Neural progenitor cell (in vitro differentiated cells): Measurements from ENCODE around the gene ZFP57. TPM values are rescaled to one million over a fixed set of nuclear protein-coding genes. Genes with fewer than 3 reads are reported as not detected.

Experiments used
- DNase-seq: peaks from one replicate; pipeline ENCODE4 v3.0.0-alpha.2; 2016; ENCODE audit warnings: low spot score
- H2AFZ ChIP-seq: fragments of 200-600 bp; sonication (generic); replicated peaks from 2 replicates; pipeline ENCODE4 v1.6.1; 2016; ENCODE audit warnings: antibody characterized with exemption
- H3F3A ChIP-seq: fragments of 200-600 bp; sonication (generic); 2 replicates; pipeline ENCODE4 v1.6.1; 2016; ENCODE audit warnings: antibody characterized with exemption, low read depth
- H3K27ac ChIP-seq: fragments of 200-600 bp; sonication (generic); 2 replicates; pipeline ENCODE4 v1.5.1; 2016; ENCODE audit warnings: mild to moderate bottlenecking
- H3K27me3 ChIP-seq: fragments of 200-600 bp; sonication (generic); 2 replicates; pipeline ENCODE4 v1.6.1; 2016; ENCODE audit warnings: mild to moderate bottlenecking, moderate library complexity
- H3K36me3 ChIP-seq: fragments of 200-600 bp; sonication (generic); 2 replicates; pipeline ENCODE4 v1.5.1; 2016
- H3K4me1 ChIP-seq: fragments of 200-600 bp; sonication (generic); 2 replicates; pipeline ENCODE4 v1.6.1; 2016; ENCODE audit warnings: mixed run types
- H3K4me2 ChIP-seq: fragments of 200-600 bp; sonication (generic); 2 replicates; pipeline ENCODE4 v1.6.1; 2016
- H3K4me3 ChIP-seq: fragments of 200-600 bp; sonication (generic); 2 replicates; pipeline ENCODE4 v1.5.1; 2016
- H3K79me2 ChIP-seq: fragments of 200-600 bp; sonication (generic); 2 replicates; pipeline ENCODE4 v1.6.1; 2016; ENCODE audit warnings: low read depth
- H3K9ac ChIP-seq: fragments of 200-600 bp; sonication (generic); 2 replicates; pipeline ENCODE4 v1.6.1; 2016
- H3K9me3 ChIP-seq: fragments of 200-600 bp; sonication (generic); 2 replicates; pipeline ENCODE4 v1.5.1; 2016; ENCODE audit warnings: low read depth
- H4K20me1 ChIP-seq: fragments of 200-600 bp; sonication (generic); 2 replicates; pipeline ENCODE4 v1.6.1; 2016; ENCODE audit warnings: low read depth
- H3K27ac Mint-ChIP-seq: 3 replicates; pipeline ENCODE4 v1.8.0; 2021; ENCODE audit warnings: mixed read lengths
- H3K27me3 Mint-ChIP-seq: 2 replicates; pipeline ENCODE4 v1.8.0; 2022; ENCODE audit warnings: low read depth, mild to moderate bottlenecking, inconsistent platforms, moderate library complexity, mixed read lengths; ENCODE audit not compliant: insufficient read depth
- H3K36me3 Mint-ChIP-seq: 3 replicates; pipeline ENCODE4 v1.8.0; 2021; ENCODE audit warnings: mixed read lengths
- H3K4me1 Mint-ChIP-seq: 3 replicates; pipeline ENCODE4 v1.8.0; 2021; ENCODE audit warnings: mixed read lengths
- H3K4me3 Mint-ChIP-seq: 3 replicates; pipeline ENCODE4 v1.8.0; 2021; ENCODE audit warnings: mild to moderate bottlenecking, moderate library complexity, mixed read lengths
- H3K9me3 Mint-ChIP-seq: 3 replicates; pipeline ENCODE4 v1.8.0; 2020; ENCODE audit warnings: mixed read lengths
- CTCF ChIP-seq: fragments of 200-600 bp; sonication (generic); IDR thresholded peaks from 2 replicates; pipeline ENCODE4 v1.5.1; 2017; ENCODE audit warnings: antibody characterized with exemption, mild to moderate bottlenecking
- EZH2 ChIP-seq: fragments of 200-600 bp; sonication (generic); IDR thresholded peaks from 2 replicates; pipeline ENCODE4 v1.6.1; 2017; ENCODE audit warnings: antibody characterized with exemption, mild to moderate bottlenecking, moderate library complexity
- EZH2phosphoT487 ChIP-seq: fragments of 200-600 bp; sonication (generic); IDR thresholded peaks from 2 replicates; pipeline ENCODE4 v1.6.1; 2017; ENCODE audit warnings: antibody characterized with exemption
- total RNA-seq: library from RNA; depleted of rRNA; stranded (reverse); fragments of >200 nt; gene quantifications from 2 replicates; pipeline ENCODE4 v1.2.3, GENCODE V29; 2015; ENCODE audit warnings: low replicate concordance

Gene ZFP57
- total RNA-seq, 1 donor from 2014 or later = not detected

GRCh38 chr6:29641430-29642148 lies 39.4 kb downstream of the ZFP57 start:
- H2AFZ ChIP-seq = no peak overlapping the region

DNA sequence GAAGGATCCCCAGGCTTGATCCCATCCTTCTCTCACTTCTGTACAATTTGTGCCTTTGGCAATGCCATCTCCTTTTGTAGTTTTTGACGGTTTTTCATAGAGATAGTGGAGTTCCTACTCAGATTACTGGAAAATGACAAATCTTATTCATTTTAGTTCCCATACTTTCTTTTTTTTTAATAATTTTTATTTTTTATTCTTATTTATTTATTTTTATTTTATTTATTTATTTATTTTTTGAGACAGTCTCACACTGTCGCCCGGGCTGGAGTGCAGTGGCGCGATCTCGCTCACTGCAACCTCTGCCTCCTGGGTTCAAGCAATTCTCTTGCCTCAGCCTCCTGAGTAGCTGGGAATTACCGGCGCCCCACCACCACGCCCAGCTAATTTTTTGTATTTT lies 43.7 kb downstream of the ZFP57 start:
- H3K9me3 Mint-ChIP-seq = no peaks in the 10 kb centered on the region

More at GRCh38 chr6:29641430-29642148, 39.4 kb downstream of the ZFP57 start:
- H3K9ac ChIP-seq = no peak overlapping the region
- H3K36me3 Mint-ChIP-seq = no peaks in the 10 kb centered on the region
- H3F3A ChIP-seq = peaks cover 5% of the 10 kb centered on the region
- H3K27me3 ChIP-seq = no peaks in the 10 kb centered on the region
- no peak overlapping the region for H3K27ac Mint-ChIP-seq
- no peak overlapping the region for H3K4me3 Mint-ChIP-seq
- no peak for DNase-seq
- no peaks in the 10 kb centered on the region for H3K36me3 ChIP-seq
- H3K79me2 ChIP-seq = no peaks in the 10 kb centered on the region
- H3K4me1 ChIP-seq = peaks cover 7% of the 10 kb centered on the region
- H4K20me1 ChIP-seq = no peaks in the 10 kb centered on the region
- H3K27ac ChIP-seq = no peak overlapping the region
- H3K9me3 Mint-ChIP-seq = no peaks in the 10 kb centered on the region
- no peaks in the 10 kb centered on the region for H3K9me3 ChIP-seq
- no peak for TF ChIP-seq EZH2phosphoT487
- TF ChIP-seq CTCF = no peak
- TF ChIP-seq EZH2 = no peak
- H3K4me1 Mint-ChIP-seq = no peaks in the 10 kb centered on the region
- no peak overlapping the region for H3K4me2 ChIP-seq
- H3K4me3 ChIP-seq = no peak overlapping the region
- no peaks in the 10 kb centered on the region for H3K27me3 Mint-ChIP-seq

DNA sequence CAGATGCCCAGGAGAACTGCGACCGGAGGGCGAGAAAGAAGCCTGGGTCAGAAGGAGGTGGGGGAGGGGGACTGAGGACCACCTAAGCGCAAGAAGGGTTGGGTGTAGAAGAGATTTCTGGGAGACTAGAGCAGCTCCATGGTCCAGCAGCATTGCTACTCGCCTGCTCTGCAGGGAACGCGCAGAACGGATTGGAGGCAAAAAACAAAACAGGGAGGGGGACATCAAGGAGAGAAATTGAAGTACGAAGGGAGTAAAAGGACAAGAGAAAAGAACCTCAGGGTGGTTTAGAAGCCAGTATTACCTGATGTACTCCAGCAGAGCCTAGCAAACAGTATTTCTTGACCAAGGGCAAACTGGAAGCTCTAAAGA lies 47.4 kb downstream of the ZFP57 start:
- no peak for TF ChIP-seq CTCF
- TF ChIP-seq EZH2 = no peak
- TF ChIP-seq EZH2phosphoT487 = no peak
- Histone ChIP-seq H3K27me3 (peaks cover 31% of the 10 kb centered on the region), H2AFZ (peak overlapping the region; percentile 90), H3K4me1 (peaks cover 29% of the 10 kb centered on the region), H3K9ac (no peak overlapping the region), H3K27ac (peak overlapping the region; percentile 2), H3K36me3 (no peaks in the 10 kb centered on the region), H3K79me2 (peaks cover 9% of the 10 kb centered on the region), H3F3A (peaks cover 42% of the 10 kb centered on the region), H4K20me1 (peaks cover 34% of the 10 kb centered on the region), H3K4me3 (peak overlapping the region; percentile 86), H3K9me3 (no peaks in the 10 kb centered on the region), H3K4me2 (peak overlapping the region; percentile 96)
- H3K4me1 Mint-ChIP-seq = peaks cover 45% of the 10 kb centered on the region
- peaks cover 18% of the 10 kb centered on the region for H3K27me3 Mint-ChIP-seq
- no peak for DNase-seq
- peak overlapping the region; percentile 93 for H3K27ac Mint-ChIP-seq
- no peaks in the 10 kb centered on the region for H3K36me3 Mint-ChIP-seq
- H3K4me3 Mint-ChIP-seq = peak overlapping the region; percentile 90
- no peaks in the 10 kb centered on the region for H3K9me3 Mint-ChIP-seq

More for the DNA sequence above, 43.7 kb downstream of the ZFP57 start:
- H3K36me3 Mint-ChIP-seq = no peaks in the 10 kb centered on the region
- Histone ChIP-seq H3K9me3 (no peaks in the 10 kb centered on the region), H3K27ac (no peak overlapping the region), H4K20me1 (no peaks in the 10 kb centered on the region), H3K4me2 (no peak overlapping the region), H2AFZ (no peak overlapping the region), H3K4me1 (peaks cover 14% of the 10 kb centered on the region), H3K36me3 (no peaks in the 10 kb centered on the region), H3K4me3 (no peak overlapping the region), H3K27me3 (no peaks in the 10 kb centered on the region), H3K9ac (no peak overlapping the region), H3K79me2 (no peaks in the 10 kb centered on the region), H3F3A (peaks cover 22% of the 10 kb centered on the region)
- no peak overlapping the region for H3K4me3 Mint-ChIP-seq
- DNase-seq = no peak
- no peak for TF ChIP-seq EZH2phosphoT487
- no peak for TF ChIP-seq EZH2
- no peak for TF ChIP-seq CTCF
- H3K4me1 Mint-ChIP-seq = peaks cover 14% of the 10 kb centered on the region
- H3K27me3 Mint-ChIP-seq = peaks cover 10% of the 10 kb centered on the region
- no peak overlapping the region for H3K27ac Mint-ChIP-seq
